HT-29 (cell line): ENCODE measurements around the gene CST1. TPM values are rescaled to one million over a fixed set of nuclear protein-coding genes. Genes with fewer than 3 reads are reported as not detected.
"Not testable (repeated sequence)": the region's sequence is repeated elsewhere in the genome, so short reads cannot be mapped to it uniquely, and the experiment has no call there.

ENCODE experiments used
- DNase-seq: peaks from one replicate; pipeline ENCODE4 v3.0.0-alpha.2; 2015; ENCODE audit warnings: low spot score
- total RNA-seq: library from RNA; depleted of rRNA; stranded (reverse); fragments of >200 nt; shearing (Covaris generic); gene quantifications from 2 replicates; pipeline ENCODE4 v1.2.3, GENCODE V29; 2014; rRNA removed

The CST1 gene
- 0.39 and 2.3 TPM in 2 replicates for total RNA-seq

GRCh38 chr20:23750786-23751185, at the start of gene CST1:
Gene CST1 (minus strand): TSS chr20:23750935. CDS start chr20:23750866, 69 bp downstream.
- DNase-seq, result not testable (repeated sequence)

GRCh38 chr20:23799216-23799847, 48.6 kb upstream of the CST1 start:
- peak; percentile 46 for DNase-seq

- no peak for DNase-seq
Observed at GRCh38 chr20:23795526-23795925, 44.8 kb upstream of the CST1 start.

GRCh38 chr20:23794841-23795240, 44.1 kb upstream of the CST1 start:
- DNase-seq, result no peak

- DNase-seq, result no peak
Observed at GRCh38 chr20:23794065-23794464, 43.3 kb upstream of the CST1 start.

- no peak for DNase-seq
Observed at GRCh38 chr20:23783447-23783846, 32.7 kb upstream of the CST1 start.

- peak; percentile 75 for DNase-seq
Observed at GRCh38 chr20:23782366-23782983, 31.7 kb upstream of the CST1 start.

- DNase-seq, result not testable (repeated sequence)
Observed at GRCh38 chr20:23778676-23779075, 27.9 kb upstream of the CST1 start.

GRCh38 chr20:23777380-23777779, 26.6 kb upstream of the CST1 start:
- not testable (repeated sequence) for DNase-seq

- no peak for DNase-seq
Observed at GRCh38 chr20:23776067-23776771, 25.5 kb upstream of the CST1 start.

- no peak for DNase-seq
Observed at GRCh38 chr20:23774081-23774480, 23.3 kb upstream of the CST1 start.

- DNase-seq, result no peak
Observed at GRCh38 chr20:23773579-23773978, 22.8 kb upstream of the CST1 start.

- DNase-seq, result no peak
Observed at GRCh38 chr20:23773127-23773526, 22.4 kb upstream of the CST1 start.

- DNase-seq, result no peak
Observed at GRCh38 chr20:23772074-23772473, 21.3 kb upstream of the CST1 start.

- DNase-seq, result no peak
Observed at GRCh38 chr20:23770384-23770783, 19.6 kb upstream of the CST1 start.

- not testable (repeated sequence) for DNase-seq
Observed at GRCh38 chr20:23768520-23768919, 17.8 kb upstream of the CST1 start.

GRCh38 chr20:23766531-23766930, 15.8 kb upstream of the CST1 start:
- DNase-seq, result no peak

GRCh38 chr20:23765578-23765977, 14.8 kb upstream of the CST1 start:
- no peak for DNase-seq

GRCh38 chr20:23764630-23765029, 13.9 kb upstream of the CST1 start:
- not testable (repeated sequence) for DNase-seq

- no peak for DNase-seq
Observed at GRCh38 chr20:23763345-23763744, 12.6 kb upstream of the CST1 start.

GRCh38 chr20:23759306-23759940, 8.7 kb upstream of the CST1 start:
- no peak for DNase-seq

- peak; percentile 13 for DNase-seq
Observed at GRCh38 chr20:23756792-23757191, 6.1 kb upstream of the CST1 start.
